ENCODE results near the gene MBP. TPM values are rescaled to one million over a fixed set of nuclear protein-coding genes. Genes with fewer than 3 reads are reported as not detected.

MBP gene
- total RNA-seq, 1 donor from 2014 or later, result 45.2 TPM

GRCh38 chr18:77151033-77151771, 18.6 kb upstream of the MBP start:
- no peak for DNase-seq (ENCODE audit: low spot score)

- DNase-seq (ENCODE audit: low spot score), result no peak
These were observed 18.0 kb upstream of the MBP start for GRCh38 chr18:77150588-77150987.

DNA sequence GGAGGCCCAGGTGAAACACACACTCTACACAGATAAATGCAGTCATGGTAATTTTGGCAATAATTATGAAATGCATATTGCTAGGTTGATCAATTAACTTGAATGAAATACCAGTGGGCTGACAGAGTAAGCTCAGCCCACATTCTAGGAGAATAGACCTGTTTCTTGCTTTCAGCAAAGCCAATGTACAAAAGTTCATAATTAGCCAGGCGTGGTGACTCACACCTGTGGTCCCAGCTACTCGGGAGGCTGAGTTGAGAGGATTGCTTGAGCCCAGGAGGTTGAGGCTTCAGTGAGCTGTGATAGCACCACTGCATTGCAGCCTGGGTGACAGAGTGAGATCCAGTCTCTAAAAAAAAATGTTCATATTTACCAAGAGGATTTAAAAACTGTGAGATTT, 15.7 kb upstream of the MBP start:
- DNase-seq (ENCODE audit: low spot score), result no peak

DNA sequence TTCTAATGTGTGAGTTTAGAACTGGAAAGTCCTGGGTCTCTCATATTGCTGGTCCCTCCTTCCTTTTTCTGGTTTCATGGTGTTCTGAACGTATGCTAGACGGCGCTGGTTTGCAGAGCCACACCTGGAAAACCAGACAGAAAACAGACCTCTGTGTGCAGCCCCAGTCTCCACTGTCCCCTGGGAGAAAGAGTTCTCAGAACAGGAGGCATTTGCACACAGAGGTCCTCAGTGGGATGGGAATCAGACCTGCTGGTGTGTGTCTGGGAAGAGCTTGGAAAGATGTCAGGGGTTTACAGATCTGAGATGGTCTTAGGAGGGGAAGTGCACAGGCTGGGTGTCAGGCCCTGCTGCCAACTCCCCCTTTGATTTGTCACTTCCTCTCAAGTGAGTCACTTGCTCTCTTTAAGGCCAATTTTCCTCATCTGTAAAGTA, 14.9 kb upstream of the MBP start:
- no peak for DNase-seq (ENCODE audit: low spot score)

DNA sequence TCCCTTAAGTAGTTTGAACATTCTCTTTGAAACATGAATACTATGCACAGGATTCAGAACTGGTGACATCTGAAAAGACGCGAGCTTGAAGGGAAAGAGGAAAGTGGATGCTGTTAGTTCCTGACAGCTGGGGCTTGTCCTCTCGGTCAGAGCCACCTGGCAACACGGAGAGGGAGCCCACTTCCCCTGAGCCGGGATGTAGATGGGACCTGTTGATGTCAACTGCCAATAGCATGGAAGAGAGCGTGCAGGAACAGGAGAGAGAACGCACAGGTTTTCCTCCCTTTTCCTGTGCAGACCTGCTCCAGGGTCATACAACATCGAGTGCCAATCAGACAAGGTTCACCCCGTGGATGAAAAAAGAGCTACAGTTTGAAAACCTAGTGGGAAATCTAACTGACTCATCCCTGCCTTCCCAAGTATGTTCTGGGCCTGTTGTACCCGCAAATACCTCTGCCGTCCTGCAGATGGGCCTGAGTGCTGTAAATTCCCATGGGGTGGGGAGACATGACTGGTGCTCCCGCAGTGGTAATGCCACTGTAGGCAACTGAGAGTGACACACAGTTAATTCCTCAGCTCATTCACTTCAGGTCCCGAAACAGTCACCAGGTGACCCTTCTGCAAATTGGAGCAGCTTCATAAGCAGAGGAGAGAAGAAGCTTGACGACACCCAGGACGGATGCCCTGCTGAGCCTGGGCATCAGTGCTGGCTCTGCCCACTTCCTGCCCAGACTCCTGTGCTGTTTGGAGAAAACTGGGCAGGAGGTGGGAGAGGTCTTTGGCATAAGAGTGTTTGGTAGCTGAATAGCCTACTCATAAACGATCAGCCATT, 13.9 kb upstream of the MBP start:
- no peak for DNase-seq (ENCODE audit: low spot score)

- no peak for DNase-seq (ENCODE audit: low spot score)
These were observed 12.8 kb upstream of the MBP start for GRCh38 chr18:77145364-77145901.

DNA sequence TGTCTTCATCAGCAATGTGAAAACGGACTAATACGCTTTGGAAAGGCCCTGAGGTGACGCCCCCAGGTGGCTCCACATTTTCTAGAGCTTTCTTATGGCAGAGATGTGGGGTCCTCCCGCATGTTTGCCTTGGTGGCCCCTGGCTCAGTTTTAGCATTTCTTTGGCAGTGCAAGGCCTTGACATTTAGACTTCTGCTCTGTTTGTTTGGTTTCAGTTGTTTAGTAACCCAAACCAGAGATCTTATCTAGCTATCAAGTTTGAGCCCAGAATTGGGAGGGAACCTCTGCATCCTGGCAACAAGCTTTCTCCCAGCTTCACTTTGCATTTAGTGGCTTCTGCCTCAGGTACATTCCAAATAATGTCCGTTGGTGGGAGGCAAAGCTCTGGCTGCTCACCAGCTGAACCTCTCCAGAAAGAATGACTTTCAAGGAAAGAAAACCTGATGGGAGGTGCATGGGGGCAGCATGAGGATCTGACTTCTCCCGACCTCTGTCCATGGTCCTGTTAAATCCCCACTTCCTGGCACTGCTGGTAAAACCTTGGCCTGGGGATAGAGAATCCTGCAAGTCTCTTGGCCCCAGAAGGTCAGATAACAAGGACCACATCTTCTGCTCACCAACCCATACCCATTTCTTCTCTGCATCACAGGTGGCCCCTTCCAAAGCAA, 12.0 kb upstream of the MBP start:
- DNase-seq (ENCODE audit: low spot score), result no peak

DNA sequence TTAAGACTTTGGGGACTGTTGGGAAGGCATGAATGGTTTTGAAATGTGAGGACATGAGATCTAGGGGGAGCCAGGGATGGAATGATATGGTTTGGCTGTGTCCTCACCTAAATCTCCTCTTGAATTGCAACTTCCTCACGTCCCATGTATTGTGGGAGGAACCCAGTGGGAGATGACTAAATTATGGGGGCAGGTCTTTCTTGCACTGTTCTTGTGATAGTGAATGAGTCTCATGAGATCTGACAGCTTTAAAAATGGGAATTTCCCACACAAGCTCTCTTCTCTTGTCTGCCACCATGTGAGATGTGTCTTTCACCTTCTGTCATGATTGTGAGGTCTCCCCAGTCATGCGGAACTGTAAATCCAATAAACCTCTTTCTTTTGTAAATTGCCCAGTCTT, 11.5 kb upstream of the MBP start:
- DNase-seq (ENCODE audit: low spot score), result no peak

GRCh38 chr18:77143196-77143595, 10.6 kb upstream of the MBP start:
- no peak for DNase-seq (ENCODE audit: low spot score)

GRCh38 chr18:77141401-77142118, 9.0 kb upstream of the MBP start:
- no peak for DNase-seq (ENCODE audit: low spot score)

DNA sequence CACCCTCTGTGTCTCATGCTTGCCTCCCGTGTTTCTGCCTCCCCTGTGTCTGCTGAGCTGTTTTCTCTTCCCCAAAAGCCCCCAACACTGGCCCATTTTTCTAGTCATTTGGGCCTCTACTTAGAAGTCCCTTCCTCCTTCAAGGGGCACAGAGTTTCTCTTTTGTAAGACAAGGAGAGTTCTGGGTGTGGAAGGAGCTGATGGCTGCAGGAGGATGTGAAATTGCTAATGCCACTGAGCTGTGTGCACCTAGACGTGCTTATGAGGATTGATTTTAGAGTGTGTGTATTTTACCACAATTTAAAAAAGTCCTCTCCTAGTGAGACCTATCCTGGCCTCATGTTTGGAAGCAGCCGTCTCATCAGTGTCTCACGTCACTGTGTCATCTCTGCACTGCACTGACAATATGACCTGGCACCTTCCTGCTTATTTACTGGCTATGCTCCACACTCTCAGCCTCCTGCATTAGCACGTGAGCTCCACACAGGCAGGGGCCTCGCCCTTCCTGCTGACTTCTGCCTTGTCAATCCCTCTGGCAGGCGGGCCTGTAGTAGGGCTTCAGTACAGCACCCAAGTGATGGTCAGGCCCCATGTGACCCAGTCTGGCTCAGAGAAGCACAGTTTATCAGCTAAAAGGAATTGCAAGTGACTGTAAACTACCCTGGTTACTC, 8.0 kb upstream of the MBP start:
- no peak for DNase-seq (ENCODE audit: low spot score)

DNA sequence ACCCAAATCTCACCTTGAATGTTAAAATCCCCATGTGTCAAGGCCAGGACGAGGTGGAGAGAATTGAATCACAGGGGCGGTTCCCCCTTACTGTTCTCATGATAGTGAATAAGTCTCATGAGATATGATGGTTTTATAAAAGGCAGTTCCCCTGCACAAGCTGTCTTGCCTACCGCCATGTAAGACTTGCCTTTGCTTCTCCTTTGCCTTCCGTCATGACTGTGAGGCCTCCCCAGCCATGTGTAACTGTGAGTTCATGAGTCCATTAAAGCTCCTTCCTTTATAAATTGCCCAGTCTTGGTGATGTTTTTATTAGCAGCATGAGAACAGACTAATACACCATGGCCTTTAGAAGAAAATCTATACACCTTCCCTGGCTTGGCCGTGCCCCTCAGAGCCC, 7.4 kb upstream of the MBP start:
- no peak for DNase-seq (ENCODE audit: low spot score)

DNA sequence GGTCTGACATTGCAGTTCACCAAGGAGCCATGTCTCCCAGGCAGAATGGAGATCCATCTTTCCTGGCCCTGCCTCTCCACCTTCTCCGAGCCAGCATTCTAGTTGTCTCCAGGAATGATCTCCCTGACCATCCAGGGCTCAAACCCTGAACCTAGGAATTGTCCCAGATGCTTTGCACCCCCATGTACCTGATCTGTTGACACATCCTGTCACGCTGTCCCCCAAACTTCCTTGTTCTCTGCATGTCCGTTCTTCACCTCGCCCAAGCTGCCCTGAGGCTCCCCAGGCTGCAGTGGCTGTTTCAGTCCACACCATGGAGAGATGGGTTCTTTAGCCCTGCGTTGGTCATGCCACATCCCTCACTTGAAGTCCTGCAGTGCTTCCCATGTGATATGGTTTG, 7.0 kb upstream of the MBP start:
- no peak for DNase-seq (ENCODE audit: low spot score)

GRCh38 chr18:77138270-77138669, 5.7 kb upstream of the MBP start:
- DNase-seq (ENCODE audit: low spot score), result no peak

DNA sequence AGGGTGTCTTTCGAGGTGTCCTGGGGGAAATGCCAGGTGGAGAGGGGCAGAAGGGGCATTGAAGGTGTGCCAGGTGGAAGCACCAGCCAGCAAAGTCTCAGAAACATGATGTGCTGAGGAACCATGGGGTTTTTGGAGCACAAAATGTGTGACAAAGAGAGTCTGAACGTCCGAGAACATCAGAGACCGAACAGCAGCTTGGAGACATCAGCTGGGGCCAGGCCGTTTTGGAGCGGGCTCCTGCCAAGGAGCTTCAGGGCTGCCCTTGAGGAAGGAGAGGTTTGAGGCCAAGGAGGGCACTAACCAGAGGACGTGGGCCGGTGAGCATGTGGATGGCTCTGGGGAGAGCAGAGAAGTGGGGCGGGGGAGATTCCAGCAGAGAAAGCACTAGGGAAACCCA, 5.3 kb upstream of the MBP start:
- DNase-seq (ENCODE audit: low spot score), result no peak

GRCh38 chr18:77136871-77137665, 4.5 kb upstream of the MBP start:
- DNase-seq (ENCODE audit: low spot score), result no peak

GRCh38 chr18:77136076-77136718, 3.6 kb upstream of the MBP start:
- no peak for DNase-seq (ENCODE audit: low spot score)

GRCh38 chr18:77135339-77136075, 2.9 kb upstream of the MBP start:
- DNase-seq (ENCODE audit: low spot score), result no peak

DNA sequence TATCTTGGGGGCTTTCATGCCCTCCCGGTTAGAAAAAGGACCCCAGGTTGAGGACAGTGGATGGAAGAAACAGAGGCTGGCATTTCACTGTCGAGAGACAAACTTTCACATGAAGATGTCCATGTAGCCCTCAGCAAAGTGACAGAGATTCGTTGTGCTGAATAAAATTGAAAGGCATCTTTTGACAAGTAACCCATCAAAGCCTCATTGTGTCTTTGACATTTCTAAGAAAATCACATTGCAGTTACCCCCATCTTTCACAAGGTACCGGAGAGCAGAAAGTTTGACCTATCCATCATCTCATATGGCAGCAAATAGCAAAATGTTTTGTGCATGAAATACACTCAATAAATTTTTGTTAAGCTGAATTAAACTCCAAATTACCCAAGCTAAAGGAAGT, 2.0 kb upstream of the MBP start:
- no peak for DNase-seq (ENCODE audit: low spot score)

Data from mesenteric fat pad (tissue), 1 donor.